Osteoblast (primary cell): ENCODE data around the gene RAI1. TPM values are rescaled to one million over a fixed set of nuclear protein-coding genes. Genes with fewer than 3 reads are reported as not detected.

Source experiments
- DNase-seq: peaks from one replicate; pipeline ENCODE4 v3.0.0; 2011; ENCODE audit warnings: low spot score, mixed read lengths; ENCODE audit not compliant: insufficient read length; ENCODE audit errors: missing footprints
- H2AFZ ChIP-seq: 2 replicates; pipeline ENCODE4 v1.6.0; 2011; ENCODE audit warnings: mild to moderate bottlenecking, low read length
- H3K27ac ChIP-seq: 2 replicates; pipeline ENCODE4 v1.5.1; 2011; ENCODE audit warnings: mild to moderate bottlenecking, low read depth, low read length, moderate library complexity
- H3K27me3 ChIP-seq: 2 replicates; pipeline ENCODE4 v1.6.0; 2012; ENCODE audit warnings: mild to moderate bottlenecking, control low read depth, inconsistent platforms, low read length, moderate library complexity; ENCODE audit not compliant: insufficient read depth
- H3K36me3 ChIP-seq: 2 replicates; pipeline ENCODE4 v1.5.1; 2011; ENCODE audit warnings: mild to moderate bottlenecking, low read length, control low read depth, moderate library complexity; ENCODE audit not compliant: insufficient read depth
- H3K4me1 ChIP-seq: 2 replicates; pipeline ENCODE4 v1.5.1; 2011; ENCODE audit warnings: mild to moderate bottlenecking, low read length, control low read depth, moderate library complexity; ENCODE audit not compliant: insufficient read depth
- H3K4me2 ChIP-seq: 2 replicates; pipeline ENCODE4 v1.6.0; 2011; ENCODE audit warnings: mild to moderate bottlenecking, low read length; ENCODE audit not compliant: insufficient read depth
- H3K4me3 ChIP-seq: fragments of 200-600 bp; sonication (generic); 3 replicates; pipeline ENCODE4 v1.5.1; 2012; ENCODE audit warnings: mild to moderate bottlenecking, low read length, inconsistent platforms; ENCODE audit not compliant: insufficient read depth
- H3K79me2 ChIP-seq: 2 replicates; pipeline ENCODE4 v1.6.0; 2012; ENCODE audit warnings: mild to moderate bottlenecking, low read length, control low read depth, inconsistent platforms; ENCODE audit not compliant: insufficient read depth
- H3K9me3 ChIP-seq: 2 replicates; pipeline ENCODE4 v1.5.1; 2011; ENCODE audit warnings: low read depth, low read length, control low read depth
- H4K20me1 ChIP-seq: 2 replicates; pipeline ENCODE4 v1.6.0; 2012; ENCODE audit warnings: mild to moderate bottlenecking, low read length, control low read depth; ENCODE audit not compliant: insufficient read depth
- CTCF ChIP-seq: IDR thresholded peaks from 2 replicates; pipeline ENCODE4 v1.5.1; 2011; ENCODE audit warnings: mild to moderate bottlenecking, low read depth, low read length, moderate library complexity; ENCODE audit errors: extremely low read depth
- total RNA-seq: library from RNA; depleted of rRNA; stranded (reverse); fragments of >200 nt; gene quantifications from 2 replicates; pipeline ENCODE4 v1.2.3, GENCODE V29; 2012

The RAI1 gene
- total RNA-seq, 1 donor, result 15.6 TPM

- Histone ChIP-seq H3K36me3 (no peaks in the 10 kb centered on the region), H3K79me2 (peaks cover 73% of the 10 kb centered on the region), H3K9me3 (no peaks in the 10 kb centered on the region), H3K4me1 (peaks cover 8% of the 10 kb centered on the region), H3K4me3 (peak overlapping the region; percentile 75), H2AFZ (peak overlapping the region; percentile 22), H4K20me1 (peaks cover 71% of the 10 kb centered on the region), H3K27ac (no peak overlapping the region), H3K27me3 (no peaks in the 10 kb centered on the region), H3K4me2 (peak overlapping the region; percentile 86)
- TF ChIP-seq CTCF, result no peak
- DNase-seq, result peak; percentile 97
Observed at GRCh38 chr17:17723354-17724261, 42.4 kb downstream of the RAI1 start.

DNA sequence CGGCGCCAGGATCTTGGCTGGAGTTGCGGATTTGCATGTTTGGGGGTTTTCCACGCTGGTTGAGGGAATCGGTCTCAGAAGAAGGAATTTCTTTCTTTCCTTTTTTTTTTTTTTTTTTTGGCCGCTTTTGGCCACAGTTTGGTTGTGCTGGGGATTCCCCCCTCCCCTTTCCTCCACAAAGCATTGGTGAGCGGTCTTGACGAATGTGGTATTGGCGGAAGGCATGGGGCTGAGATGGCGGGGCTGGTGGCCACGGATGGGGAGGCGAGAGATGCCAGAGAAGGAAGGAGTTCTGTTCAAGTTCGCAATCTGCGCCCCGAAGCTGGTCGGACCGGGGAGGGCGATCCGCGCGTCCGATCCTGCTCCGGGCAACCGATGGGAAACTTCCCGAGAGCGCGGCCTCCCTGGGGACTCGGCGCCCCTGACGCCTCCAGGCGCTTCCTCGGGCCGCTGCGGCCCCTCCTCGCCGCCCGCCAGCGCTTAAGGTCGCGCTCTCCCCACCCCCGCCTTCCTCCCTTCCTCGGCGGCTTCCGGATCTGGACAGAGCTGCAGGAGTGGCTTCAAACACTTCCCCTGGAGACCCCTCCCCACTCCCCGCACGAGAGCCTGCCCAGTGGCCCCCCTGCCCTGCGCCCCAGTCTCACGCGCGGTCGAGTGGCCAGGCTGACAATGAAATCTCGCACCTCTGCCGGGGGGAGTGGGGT lies 43.2 kb downstream of the RAI1 start:
- TF ChIP-seq CTCF, result no peak
- H2AFZ ChIP-seq, result peak overlapping the region; percentile 41
- no peaks in the 10 kb centered on the region for H3K9me3 ChIP-seq
- H3K36me3 ChIP-seq, result no peaks in the 10 kb centered on the region
- no peaks in the 10 kb centered on the region for H3K27me3 ChIP-seq
- H3K4me3 ChIP-seq, result peak overlapping the region; percentile 75
- peak overlapping the region; percentile 11 for H3K27ac ChIP-seq
- peaks cover 70% of the 10 kb centered on the region for H4K20me1 ChIP-seq
- peaks cover 10% of the 10 kb centered on the region for H3K4me1 ChIP-seq
- peaks cover 73% of the 10 kb centered on the region for H3K79me2 ChIP-seq
- DNase-seq, result peak; percentile 97
- H3K4me2 ChIP-seq, result peak overlapping the region; percentile 86

GRCh38 chr17:17725011-17725751 lies 43.9 kb downstream of the RAI1 start:
- H3K9me3 ChIP-seq, result no peaks in the 10 kb centered on the region
- H3K36me3 ChIP-seq, result no peaks in the 10 kb centered on the region
- peaks cover 73% of the 10 kb centered on the region for H3K79me2 ChIP-seq
- peaks cover 17% of the 10 kb centered on the region for H3K4me1 ChIP-seq
- H4K20me1 ChIP-seq, result peaks cover 74% of the 10 kb centered on the region
- peak overlapping the region; percentile 75 for H3K4me3 ChIP-seq
- H3K27ac ChIP-seq, result no peak overlapping the region
- no peak for DNase-seq
- TF ChIP-seq CTCF, result no peak
- no peak overlapping the region for H2AFZ ChIP-seq
- peak overlapping the region; percentile 86 for H3K4me2 ChIP-seq
- no peaks in the 10 kb centered on the region for H3K27me3 ChIP-seq
